ENCODE data around the gene CDC6.
A peak's percentile ranks its signal among the peaks of the same experiment; 100 is the strongest.

CDC6 gene

DNA sequence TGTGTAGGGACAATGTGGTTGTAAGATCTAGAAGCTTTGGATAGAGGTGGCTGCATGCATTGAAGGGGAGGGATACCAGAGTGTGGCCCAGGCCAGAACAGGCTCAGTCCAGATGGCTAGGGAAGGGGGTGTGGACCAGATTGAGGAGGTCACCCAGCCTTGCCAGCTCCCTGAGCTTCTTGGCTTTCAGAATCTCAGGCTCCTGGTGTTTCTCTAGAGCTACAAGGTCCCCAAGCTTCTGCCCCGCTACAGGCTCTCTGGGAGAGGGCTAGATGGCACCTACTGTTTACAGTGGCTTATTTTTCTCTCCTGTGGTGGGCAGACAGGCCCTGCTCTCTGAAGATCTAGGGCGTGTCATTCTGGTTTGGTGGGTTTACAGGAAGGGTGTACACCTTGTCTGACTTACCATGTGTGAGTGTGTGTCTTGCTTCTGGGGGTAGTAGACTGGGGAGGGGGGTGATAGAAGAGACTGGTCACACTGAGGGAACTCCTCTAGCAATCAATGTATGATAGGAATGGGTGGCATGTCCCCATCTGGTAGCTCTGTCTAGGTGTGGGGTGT, 22.4 kb downstream of the CDC6 start:
- TF ChIP-seq CTCF (conservative IDR thresholded peaks at IDR 0.05; ENCODE audit: control insufficient read depth, insufficient read depth, low read depth, low read length), result no peak
- no peak overlapping the region for H3K4me3 ChIP-seq (ENCODE audit: control insufficient read depth, low read depth, low read length)
- DNase-seq (ENCODE audit: low read depth), result no peak

GRCh38 chr17:40310882-40311391, 23.3 kb downstream of the CDC6 start:
- no peak for DNase-seq (ENCODE audit: low read depth)
- no peak overlapping the region for H3K4me3 ChIP-seq (ENCODE audit: control insufficient read depth, low read depth, low read length)
- no peak for TF ChIP-seq CTCF (conservative IDR thresholded peaks at IDR 0.05; ENCODE audit: control insufficient read depth, insufficient read depth, low read depth, low read length)

DNA sequence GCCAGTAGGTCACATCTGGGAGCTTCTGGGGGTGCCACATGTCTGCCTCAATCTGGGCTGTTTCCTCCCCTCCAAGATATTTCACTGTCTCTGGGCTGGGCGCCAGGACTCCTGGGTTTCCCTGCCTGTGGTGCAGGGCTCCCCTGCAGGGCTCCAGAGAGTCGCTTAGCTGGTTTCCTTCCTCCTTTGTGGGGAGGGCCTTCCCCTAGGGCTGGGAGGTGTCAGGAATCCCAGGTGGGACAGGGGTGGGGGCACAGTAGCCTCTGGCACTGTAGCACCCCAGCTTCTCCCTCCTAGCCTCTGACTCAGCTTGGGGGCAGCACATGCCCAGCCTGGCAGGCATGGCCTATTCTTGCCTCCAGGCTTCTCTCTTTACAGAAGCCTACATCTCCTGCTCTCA, 23.9 kb downstream of the CDC6 start:
- H3K4me3 ChIP-seq (ENCODE audit: control insufficient read depth, low read depth, low read length), result no peak overlapping the region
- TF ChIP-seq CTCF (conservative IDR thresholded peaks at IDR 0.05; ENCODE audit: control insufficient read depth, insufficient read depth, low read depth, low read length), result no peak
- DNase-seq (ENCODE audit: low read depth), result no peak

DNA sequence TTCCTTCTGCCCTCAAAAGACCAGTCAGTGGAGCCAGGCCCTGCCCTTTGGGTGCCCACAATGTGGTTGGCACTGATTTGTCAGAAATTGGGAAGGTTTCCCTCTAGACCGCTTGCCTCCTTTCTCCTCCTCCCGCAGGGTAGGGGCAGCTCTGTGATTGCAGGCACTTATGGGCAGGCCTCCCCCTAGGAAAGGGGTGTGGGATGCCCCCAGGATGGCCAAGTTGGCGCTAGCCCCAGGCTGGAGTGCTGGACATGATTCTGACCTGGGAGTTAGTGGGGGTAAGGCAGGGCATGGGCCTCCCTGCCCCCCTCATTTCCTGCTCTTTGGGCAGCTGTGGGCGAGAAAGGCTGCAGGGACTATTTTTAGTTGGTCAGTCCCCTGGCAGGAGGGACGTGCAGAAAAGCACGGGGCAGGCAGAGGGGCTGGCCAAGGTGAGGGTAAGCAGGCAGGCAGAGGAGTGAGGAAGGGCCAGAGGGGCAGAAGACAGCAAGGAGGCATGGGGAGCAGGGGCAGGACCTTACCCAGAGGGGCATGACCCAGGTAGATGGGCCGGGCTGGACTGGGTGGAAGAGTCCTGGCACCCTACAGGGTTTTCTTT, 24.6 kb downstream of the CDC6 start:
- no peak overlapping the region for H3K4me3 ChIP-seq (ENCODE audit: control insufficient read depth, low read depth, low read length)
- no peak for DNase-seq (ENCODE audit: low read depth)
- TF ChIP-seq CTCF (conservative IDR thresholded peaks at IDR 0.05; ENCODE audit: control insufficient read depth, insufficient read depth, low read depth, low read length), result no peak

DNA sequence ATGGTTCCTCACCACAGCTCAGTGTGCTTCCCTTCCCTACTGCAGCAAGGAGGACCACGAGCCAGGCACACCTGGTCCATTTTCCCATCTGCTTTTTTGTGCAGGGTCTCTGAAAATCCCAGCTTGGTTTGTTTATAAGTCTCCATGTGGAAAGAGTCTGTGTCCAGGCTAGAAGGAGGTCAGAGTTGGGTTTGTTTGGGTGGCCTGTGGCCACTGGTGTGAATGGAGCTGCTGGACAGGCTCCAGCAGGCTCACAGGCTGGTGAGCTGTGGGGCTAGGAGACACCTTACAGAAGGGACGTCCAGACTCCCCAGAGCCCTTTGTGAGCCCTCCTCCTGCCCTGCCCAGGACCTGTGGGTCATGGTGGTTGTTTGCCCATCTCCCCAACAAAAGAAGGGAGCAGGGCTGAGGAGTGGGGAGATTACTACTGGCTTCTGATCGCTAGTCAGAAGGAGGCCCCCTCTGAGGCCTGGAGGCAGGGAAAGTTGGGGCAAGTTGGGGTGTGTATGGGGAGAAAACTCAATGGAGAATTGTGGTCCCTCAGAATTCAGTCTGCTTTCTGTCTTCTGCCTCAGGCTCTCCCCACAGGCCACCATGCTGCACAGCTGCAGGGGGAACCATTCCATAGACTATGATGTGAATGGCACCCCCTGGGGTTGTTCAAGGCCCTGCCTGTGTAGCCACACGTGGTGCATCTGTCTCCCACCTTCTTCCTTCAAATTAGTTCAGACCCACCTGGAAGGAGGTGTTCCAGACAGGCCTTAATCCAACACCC, 25.4 kb downstream of the CDC6 start:
- DNase-seq (ENCODE audit: low read depth), result no peak
- no peak overlapping the region for H3K4me3 ChIP-seq (ENCODE audit: control insufficient read depth, low read depth, low read length)
- TF ChIP-seq CTCF (conservative IDR thresholded peaks at IDR 0.05; ENCODE audit: control insufficient read depth, insufficient read depth, low read depth, low read length), result no peak

- no peak overlapping the region for H3K4me3 ChIP-seq (ENCODE audit: control insufficient read depth, low read depth, low read length)
- DNase-seq (ENCODE audit: low read depth), result peak; percentile 44
- no peak for TF ChIP-seq CTCF (conservative IDR thresholded peaks at IDR 0.05; ENCODE audit: control insufficient read depth, insufficient read depth, low read depth, low read length)
These were observed 26.2 kb downstream of the CDC6 start for GRCh38 chr17:40313668-40314583.

All from fibroblast of mammary gland (primary cell).